Uterus (tissue), 4 donors: ENCODE results near the gene ACAD8. TPM values are rescaled to one million over a fixed set of nuclear protein-coding genes. Genes with fewer than 3 reads are reported as not detected.

Experiments used
- DNase-seq, 2 donors: peaks; one replicate each; pipeline ENCODE4 v3.0.0-alpha.2; 2019 to 2020
- H3K27ac ChIP-seq, 2 donors: fragments of 200-600 bp; sonication (generic); 1 replicate in 1 of 2; 2 replicates in 1 of 2; pipeline ENCODE4 v1.5.1; 2016 to 2018
- H3K27me3 ChIP-seq, 2 donors: fragments of 200-600 bp; sonication (generic); one replicate each; pipeline ENCODE4 v1.5.1; 2018 to 2019; ENCODE audit warnings: control low read depth in 1 of 2
- H3K36me3 ChIP-seq, 2 donors: fragments of 200-600 bp; sonication (generic); one replicate each; pipeline ENCODE4 v1.5.1; 2019; ENCODE audit warnings: control low read depth in 1 of 2
- H3K4me1 ChIP-seq, 2 donors: fragments of 200-600 bp; sonication (generic); one replicate each; pipeline ENCODE4 v1.5.1; 2018 to 2019; ENCODE audit warnings: control low read depth in 1 of 2
- H3K4me3 ChIP-seq, 2 donors: fragments of 200-600 bp; sonication (generic); 1 replicate in 1 of 2; 2 replicates in 1 of 2; pipeline ENCODE4 v1.5.1; 2018 to 2019; ENCODE audit warnings: mild to moderate bottlenecking in 1 of 2
- H3K9me3 ChIP-seq, 2 donors: fragments of 200-600 bp; sonication (generic); one replicate each; pipeline ENCODE4 v1.5.1; 2019; ENCODE audit warnings: control low read depth in 1 of 2
- CTCF ChIP-seq, 4 experiments: fragments of 200-600 bp in 2 of 4; fragments of 450-650 bp in 2 of 4; sonication (generic) in 2 of 4; IDR thresholded peaks; one replicate each; pipeline ENCODE4 v1.5.1; 2016 to 2019; ENCODE audit warnings: antibody characterized with exemption in 4 of 4, mild to moderate bottlenecking in 2 of 4, moderate library complexity in 1 of 4
- POLR2A ChIP-seq, 2 donors: fragments of 450-650 bp; IDR thresholded peaks; one replicate each; pipeline ENCODE4 v1.6.1; 2016; ENCODE audit warnings: antibody characterized with exemption in 2 of 2, mild to moderate bottlenecking in 1 of 2, moderate library complexity in 1 of 2
- intact Hi-C: fragments of 100-400 bp; cut with DNase I; formaldehyde crosslinking; loops from one replicate; pipeline ENCODE4 v1.15.1; 2023; ENCODE audit warnings: low total_unique reads
- total RNA-seq, 4 donors: library from RNA; depleted of rRNA in 3 of 4; stranded (reverse); fragments of >200 nt in 3 of 4; gene quantifications; one replicate each; pipeline versions ENCODE4 v1.1.0 to v1.2.4, GENCODE V29; 2014 to 2023
- donor health status: DM: yes; HTN: yes; CAD: no.

Gene ACAD8
- total RNA-seq, 4 donors from 2014 or later, result 16.5 to 26.5 (median 21.5) TPM

GRCh38 chr11:134246100-134246499 is 7.3 kb upstream of the ACAD8 start:
- TF ChIP-seq POLR2A (IDR thresholded peaks at IDR 0.05) (no peak), CTCF (IDR thresholded peaks at IDR 0.05) (no peak)
- H3K9me3 ChIP-seq, result no peaks in the 10 kb centered on the region
- no peak overlapping the region for H3K27ac ChIP-seq
- intact Hi-C loops, result no loop called here
- H3K4me3 ChIP-seq, result no peak overlapping the region
- no peak for DNase-seq
- no peaks in the 10 kb centered on the region for H3K36me3 ChIP-seq
- no peaks in the 10 kb centered on the region for H3K4me1 ChIP-seq
- H3K27me3 ChIP-seq, result no peaks in the 10 kb centered on the region

GRCh38 chr11:134246678-134247077 is 6.7 kb upstream of the ACAD8 start:
- DNase-seq, result no peak
- H3K27me3 ChIP-seq, result no peaks in the 10 kb centered on the region
- H3K4me3 ChIP-seq, result no peak overlapping the region
- TF ChIP-seq CTCF (IDR thresholded peaks at IDR 0.05) (no peak), POLR2A (IDR thresholded peaks at IDR 0.05) (no peak)
- H3K4me1 ChIP-seq, result peaks cover 0 to 2% of the 10 kb centered on the region in 2 donors
- no peaks in the 10 kb centered on the region for H3K9me3 ChIP-seq
- no peak overlapping the region for H3K27ac ChIP-seq
- no peaks in the 10 kb centered on the region for H3K36me3 ChIP-seq
- intact Hi-C loops, result no loop called here

DNA sequence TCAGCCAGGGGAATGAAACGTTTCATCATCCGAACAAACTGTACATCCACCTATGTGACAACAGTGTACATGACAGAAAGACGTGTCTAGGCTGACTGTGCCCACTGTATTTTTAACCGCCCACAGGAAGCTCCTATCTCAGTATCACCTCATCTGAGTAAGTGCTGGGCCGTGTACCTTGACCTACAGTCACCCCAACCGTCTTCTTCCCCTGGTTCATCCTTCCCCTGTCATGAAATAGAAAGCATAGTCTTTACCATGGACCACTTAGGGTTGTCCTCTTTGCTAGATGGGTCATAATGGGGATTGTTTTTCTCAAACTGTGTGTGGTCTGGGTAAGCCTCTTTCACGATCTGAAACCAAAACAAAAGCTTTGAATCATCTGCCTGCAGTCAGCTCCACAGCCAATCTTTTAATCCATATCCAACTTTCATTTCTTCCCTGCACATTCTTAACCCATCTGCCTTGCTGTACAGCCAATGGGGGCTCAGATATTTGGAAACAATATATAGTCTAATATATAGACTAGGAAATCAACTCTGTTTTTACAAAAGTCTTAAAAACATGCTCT is 4.4 kb upstream of the ACAD8 start:
- intact Hi-C loops, result no loop called here
- DNase-seq, result no peak
- no peaks in the 10 kb centered on the region for H3K27me3 ChIP-seq
- peaks cover 0 to 7% of the 10 kb centered on the region in 2 donors for H3K4me1 ChIP-seq
- TF ChIP-seq CTCF (IDR thresholded peaks at IDR 0.05) (no peak), POLR2A (IDR thresholded peaks at IDR 0.05) (no peak)
- H3K9me3 ChIP-seq, result no peaks in the 10 kb centered on the region
- no peaks in the 10 kb centered on the region for H3K36me3 ChIP-seq
- no peak overlapping the region for H3K4me3 ChIP-seq
- no peak overlapping the region for H3K27ac ChIP-seq

DNA sequence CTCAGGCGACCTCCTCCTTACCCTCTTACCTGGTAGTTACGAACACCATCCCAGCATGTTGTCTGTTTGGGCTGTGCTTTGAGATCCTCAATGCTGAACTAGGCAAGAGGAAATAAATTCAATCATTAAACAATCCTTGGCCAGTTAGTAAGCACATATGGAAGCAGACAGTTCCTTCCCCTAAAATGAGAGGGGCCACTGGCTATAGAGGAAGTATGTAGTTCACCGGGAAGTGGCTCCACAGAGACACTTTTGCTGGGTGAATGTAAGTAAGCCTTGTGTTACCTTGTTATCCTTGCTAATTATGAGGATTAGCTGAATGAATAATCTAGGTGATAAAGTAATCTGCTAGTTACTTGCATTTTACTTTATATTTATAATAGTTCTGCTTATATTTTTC is 3.1 kb upstream of the ACAD8 start:
- DNase-seq, result no peak
- H3K27ac ChIP-seq, result no peak overlapping the region
- H3K36me3 ChIP-seq, result no peaks in the 10 kb centered on the region
- no peaks in the 10 kb centered on the region for H3K27me3 ChIP-seq
- no peak overlapping the region for H3K4me3 ChIP-seq
- H3K4me1 ChIP-seq, result peaks cover 6 to 7% of the 10 kb centered on the region in 2 donors
- TF ChIP-seq CTCF (IDR thresholded peaks at IDR 0.05) (no peak), POLR2A (IDR thresholded peaks at IDR 0.05) (no peak)
- no peaks in the 10 kb centered on the region for H3K9me3 ChIP-seq
- intact Hi-C loops, result no loop called here

DNA sequence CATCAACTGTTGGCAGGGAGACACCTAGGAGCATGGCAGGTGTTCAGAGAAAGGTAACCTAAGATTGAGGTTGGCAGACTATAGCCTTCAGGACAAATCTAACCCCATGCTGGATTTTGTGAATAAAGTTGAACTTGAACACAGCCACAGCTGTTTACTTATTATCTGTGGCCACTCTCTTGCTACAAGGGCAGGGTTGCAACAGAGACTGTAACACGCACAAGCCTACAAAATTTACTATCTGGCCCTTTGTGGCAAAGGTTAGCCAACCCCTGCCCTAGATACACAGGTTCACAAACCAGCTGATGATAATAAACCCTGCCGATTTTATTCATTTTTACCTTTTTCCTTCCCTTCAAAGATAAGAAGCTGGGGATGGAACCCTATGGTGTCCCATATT is 2.7 kb upstream of the ACAD8 start:
- Histone ChIP-seq H3K27ac (no peak overlapping the region), H3K4me3 (no peak overlapping the region), H3K4me1 (peaks cover 7 to 8% of the 10 kb centered on the region in 2 donors), H3K36me3 (no peaks in the 10 kb centered on the region), H3K27me3 (no peaks in the 10 kb centered on the region), H3K9me3 (no peaks in the 10 kb centered on the region)
- DNase-seq, result no peak
- intact Hi-C loops, result no loop called here
- TF ChIP-seq POLR2A (IDR thresholded peaks at IDR 0.05), result no peak
- no peak for TF ChIP-seq CTCF (IDR thresholded peaks at IDR 0.05)
